ENCODE measurements around the gene CLNK. TPM values are rescaled to one million over a fixed set of nuclear protein-coding genes. Genes with fewer than 3 reads are reported as not detected.

Gene CLNK
- total and polyA plus RNA-seq, 2 of the 8 experiments (the other 6 are each of a cell fraction or from before 2014, with no cell fraction given) = not detected

- TF ChIP-seq NANOG (IDR thresholded peaks at IDR 0.05; ENCODE audit: insufficient read depth, low read depth, low read length, poor library complexity, severe bottlenecking) (no peak), POU5F1 (IDR thresholded peaks at IDR 0.05; ENCODE audit: low read depth, low read length) (no peak), RNF2 (IDR thresholded peaks at IDR 0.05; ENCODE audit: borderline replicate concordance, low read depth, low read length, missing control alignments, poor library complexity, severe bottlenecking) (no peak), POLR2AphosphoS5 (IDR thresholded peaks at IDR 0.05; ENCODE audit: low read depth, low read length) (no peak), BCL11A (IDR thresholded peaks at IDR 0.05; ENCODE audit: low read depth in 2 of 2, low read length in 2 of 2) (no peak)
These were observed 101.6 kb downstream of the CLNK start (continued) for GRCh38 chr4:10582951-10583350.
